HG02970 (cell line): ENCODE measurements around the gene MAP3K20.
A peak's percentile ranks its signal among the peaks of the same experiment; 100 is the strongest.

ENCODE experiments used
- ATAC-seq: cut with Tn5 transposase; IDR thresholded peaks from one replicate; pipeline ENCODE4 v1.9.1; 2021; ENCODE audit warnings: mild to moderate bottlenecking, moderate library complexity, moderate number of reproducible peaks; ENCODE audit not compliant: unreplicated experiment, low FRiP score

The MAP3K20 gene

GRCh38 chr2:173218326-173219056 is 142.8 kb downstream of the MAP3K20 start:
- ATAC-seq, result no peak

DNA sequence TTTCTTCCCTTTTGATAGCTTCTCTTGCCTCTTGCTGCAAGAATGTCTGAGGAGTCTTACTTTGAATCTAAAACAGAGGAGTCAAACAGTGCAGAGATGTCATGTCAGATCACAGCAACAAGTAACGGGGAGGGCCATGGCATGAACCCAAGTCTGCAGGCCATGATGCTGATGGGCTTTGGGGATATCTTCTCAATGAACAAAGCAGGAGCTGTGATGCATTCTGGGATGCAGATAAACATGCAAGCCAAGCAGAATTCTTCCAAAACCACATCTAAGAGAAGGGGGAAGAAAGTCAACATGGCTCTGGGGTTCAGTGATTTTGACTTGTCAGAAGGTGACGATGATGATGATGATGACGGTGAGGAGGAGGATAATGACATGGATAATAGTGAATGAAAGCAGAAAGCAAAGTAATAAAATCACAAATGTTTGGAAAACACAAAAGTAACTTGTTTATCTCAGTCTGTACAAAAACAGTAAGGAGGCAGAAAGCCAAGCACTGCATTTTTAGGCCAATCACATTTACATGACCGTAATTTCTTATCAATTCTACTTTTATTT is 145.6 kb downstream of the MAP3K20 start:
- no peak for ATAC-seq

DNA sequence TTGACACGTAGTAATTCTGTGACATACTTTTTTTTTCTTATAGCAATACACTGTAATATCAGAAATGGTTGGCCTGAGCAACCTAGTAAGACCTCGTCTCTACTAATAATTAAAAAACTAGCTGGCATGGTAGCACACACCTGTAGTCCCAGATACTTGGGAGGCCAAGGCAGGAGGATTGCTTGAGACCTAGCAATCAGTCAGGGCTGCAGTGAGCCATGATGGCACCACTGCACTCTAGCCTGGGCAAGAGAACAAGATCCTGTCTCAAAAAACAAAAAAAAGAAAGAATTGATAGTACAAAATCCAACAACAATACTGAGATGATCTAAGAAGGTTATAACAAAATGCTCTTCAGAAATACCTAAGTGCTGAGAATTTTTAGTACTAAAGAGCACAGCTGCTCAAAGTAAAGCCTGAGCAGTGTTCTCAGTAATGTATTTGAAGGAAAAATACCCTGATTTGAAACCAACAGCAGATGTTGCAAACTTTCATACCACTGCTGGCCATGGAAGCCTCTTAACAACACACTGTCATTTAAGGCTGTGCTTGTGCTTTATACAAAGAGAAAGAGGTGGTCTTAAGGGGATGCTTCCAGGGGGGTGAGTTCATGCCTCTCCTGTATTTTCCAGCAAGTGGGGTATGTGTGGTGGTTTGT is 146.4 kb downstream of the MAP3K20 start:
- ATAC-seq, result no peak

- no peak for ATAC-seq
These were observed 148.2 kb downstream of the MAP3K20 start for GRCh38 chr2:173223871-173224270.

DNA sequence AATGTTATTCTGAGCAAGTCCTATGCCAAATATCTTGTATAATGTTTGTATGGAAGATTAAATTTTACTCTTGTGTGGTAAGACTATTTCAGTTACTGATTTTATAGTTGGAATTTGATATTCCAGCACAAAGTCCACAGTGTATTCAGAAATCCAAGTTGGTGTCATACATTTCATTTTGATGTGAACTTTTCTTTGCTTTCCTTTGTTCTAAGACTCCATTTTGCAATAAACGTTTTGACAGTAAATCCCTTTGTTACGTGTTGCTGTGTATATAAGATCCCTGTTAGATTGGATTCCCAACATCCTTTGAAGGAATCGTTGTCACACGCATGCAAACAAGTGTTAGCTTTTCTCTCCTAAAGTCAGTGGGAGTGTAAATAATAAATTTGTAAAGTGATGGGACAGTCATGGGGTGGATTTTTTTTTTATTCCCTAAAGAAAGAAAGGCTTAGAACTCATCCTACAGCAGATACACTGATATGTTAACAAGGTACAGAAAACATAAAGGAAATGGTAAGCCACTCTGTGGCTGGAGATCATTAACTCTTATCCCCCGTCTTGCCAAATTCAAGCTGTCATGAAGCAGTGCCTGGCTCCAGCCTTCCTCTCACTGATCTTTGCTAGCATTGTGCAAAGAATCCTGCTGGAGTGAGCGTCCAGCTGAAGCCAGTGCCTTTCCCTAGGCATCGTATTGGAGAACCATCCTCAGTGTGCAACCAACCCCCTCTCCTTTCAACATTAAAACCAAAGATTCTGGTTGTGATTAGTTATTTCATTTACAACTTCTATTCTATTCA is 151.5 kb downstream of the MAP3K20 start:
- ATAC-seq, result no peak

GRCh38 chr2:173229086-173229485 is 153.4 kb downstream of the MAP3K20 start:
- no peak for ATAC-seq

GRCh38 chr2:173230181-173230580 is 154.5 kb downstream of the MAP3K20 start:
- ATAC-seq, result no peak

GRCh38 chr2:173231042-173231441 is 155.4 kb downstream of the MAP3K20 start:
- no peak for ATAC-seq

DNA sequence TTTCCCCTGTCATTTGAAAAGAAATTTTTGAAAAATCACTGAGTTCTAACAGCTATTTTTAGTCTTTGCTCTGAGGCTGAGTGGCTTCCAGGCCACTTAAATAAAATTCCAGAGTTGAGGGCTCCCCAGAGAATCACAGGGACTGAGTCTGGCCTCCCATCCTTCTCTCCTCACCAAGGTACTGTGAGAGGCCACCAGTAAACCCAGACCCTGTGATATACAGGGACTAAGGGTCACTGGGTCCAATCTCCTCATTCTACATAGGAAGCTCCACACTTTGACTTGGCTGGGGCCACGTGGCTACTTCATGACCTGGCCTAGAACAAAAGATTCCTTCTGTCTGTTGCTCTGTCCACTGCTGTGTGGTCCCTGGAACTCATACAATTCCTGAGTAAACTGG is 155.8 kb downstream of the MAP3K20 start:
- no peak for ATAC-seq

DNA sequence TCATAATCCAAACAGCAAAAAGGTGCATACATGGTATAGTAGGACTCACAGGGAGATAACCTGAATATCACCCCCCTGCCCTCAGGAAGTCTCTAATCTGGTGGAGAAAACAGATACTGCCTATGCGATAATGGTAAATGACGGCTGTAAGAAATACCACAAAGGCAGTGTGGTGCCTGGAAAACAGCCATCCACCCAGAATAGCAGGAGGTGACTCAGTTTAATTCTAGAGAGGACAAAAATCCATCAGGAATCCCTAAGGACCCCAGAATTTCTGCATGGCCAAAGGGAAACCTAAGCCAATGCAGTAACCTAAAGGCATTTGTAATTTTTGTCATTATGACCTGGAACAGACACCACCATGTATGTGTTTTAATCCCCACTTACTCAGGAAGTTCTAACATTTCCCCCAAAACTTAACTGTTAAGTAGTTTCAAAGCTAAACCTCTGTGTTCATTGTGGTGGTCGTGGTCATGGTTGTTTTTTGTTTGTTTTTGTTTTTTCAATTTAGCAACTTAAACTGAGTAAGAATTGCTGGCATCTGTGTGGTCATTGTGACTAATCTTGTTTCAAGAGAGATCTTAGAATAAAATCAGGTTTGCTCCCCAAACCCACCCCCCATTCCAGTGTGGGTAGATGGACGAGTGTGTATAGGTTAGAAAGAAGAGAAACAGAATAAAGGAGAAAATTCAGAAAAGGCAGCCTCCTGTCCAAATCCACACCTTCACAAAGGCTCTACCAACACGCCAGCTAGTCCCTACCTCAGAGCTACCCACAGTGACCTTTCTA is 157.5 kb downstream of the MAP3K20 start:
- ATAC-seq, result no peak

DNA sequence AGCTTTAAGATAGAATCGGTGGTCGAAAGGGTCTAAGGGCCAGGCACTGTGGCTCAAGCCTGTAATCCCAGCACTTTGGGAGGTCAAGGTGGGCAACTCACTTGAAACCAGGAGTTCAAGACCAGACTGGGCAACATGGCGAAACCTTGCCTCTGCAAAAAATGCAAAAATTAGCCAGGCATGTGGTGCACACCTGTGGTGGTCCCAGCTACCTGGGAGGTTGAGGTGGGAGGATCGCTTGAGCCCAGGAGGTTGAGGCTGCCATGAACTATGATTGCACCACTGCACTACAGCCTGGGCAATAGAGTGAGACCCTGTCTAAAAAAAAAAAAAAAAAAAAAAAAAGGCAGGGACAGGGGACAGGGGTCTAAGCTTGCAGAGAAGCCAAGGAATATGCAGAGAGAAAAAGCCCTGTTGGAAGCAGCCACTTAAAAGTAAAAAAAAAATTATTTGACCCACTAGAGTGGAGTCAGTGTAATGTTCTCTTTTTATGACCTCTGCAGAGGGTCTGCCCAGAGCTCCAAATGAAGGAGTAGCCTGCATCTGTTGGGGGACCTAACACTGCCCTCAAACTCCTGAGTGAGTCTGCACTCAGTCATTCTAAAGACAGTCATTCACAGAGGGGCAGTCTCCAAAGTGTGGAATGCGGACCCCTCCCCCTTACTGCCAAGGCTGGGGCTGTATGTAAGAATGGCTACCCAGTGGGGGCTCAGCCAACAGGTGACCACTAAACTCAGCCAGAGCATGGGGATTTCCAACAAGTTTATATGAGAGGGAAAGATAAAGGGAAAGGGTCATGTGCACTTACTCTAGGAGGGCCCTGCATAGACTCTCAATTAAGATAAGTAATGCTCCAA is 160.5 kb downstream of the MAP3K20 start:
- no peak for ATAC-seq

GRCh38 chr2:173238385-173238784 is 162.7 kb downstream of the MAP3K20 start:
- no peak for ATAC-seq

DNA sequence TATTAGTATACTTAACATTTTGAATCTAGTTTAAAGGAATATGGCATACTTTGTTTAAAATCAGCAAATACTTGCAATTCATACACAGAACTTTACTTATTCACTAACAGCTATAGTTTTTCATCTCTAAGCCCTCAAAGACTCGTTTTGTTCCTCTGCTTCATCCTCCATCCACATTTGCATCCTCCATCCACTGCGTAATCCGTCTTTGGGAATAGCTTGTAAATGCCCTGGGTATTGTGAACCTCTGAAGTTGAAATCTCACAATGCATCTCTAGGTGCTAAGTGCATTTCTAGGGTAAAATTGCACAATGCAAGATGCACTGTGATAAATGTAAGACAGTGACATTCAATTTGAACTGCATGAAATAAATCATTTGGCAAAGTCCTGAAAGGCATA is 163.2 kb downstream of the MAP3K20 start:
- ATAC-seq, result no peak

GRCh38 chr2:173239644-173240043 is 164.0 kb downstream of the MAP3K20 start:
- ATAC-seq, result peak; percentile 93

DNA sequence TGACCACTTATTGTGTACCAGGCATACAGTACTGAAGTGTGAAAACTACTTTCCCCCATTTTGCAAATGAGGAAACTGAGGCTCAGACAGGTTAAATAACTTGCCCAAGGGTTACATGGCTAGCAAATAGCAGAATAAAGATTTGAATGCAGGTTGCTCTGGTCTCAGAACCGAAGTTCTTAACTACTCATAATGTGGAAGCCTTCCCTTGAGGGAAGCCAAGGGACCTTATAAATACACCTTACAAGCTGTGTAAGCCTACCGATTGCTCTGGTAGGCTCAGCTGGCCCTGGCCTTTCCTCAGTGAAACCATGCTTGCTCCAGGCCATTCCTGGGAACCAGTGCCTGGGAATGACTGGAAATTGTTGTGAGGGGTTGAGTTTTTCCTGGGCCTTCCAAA is 164.4 kb downstream of the MAP3K20 start:
- ATAC-seq, result no peak

- ATAC-seq, result no peak
These were observed 166.0 kb downstream of the MAP3K20 start for GRCh38 chr2:173241643-173242042.

GRCh38 chr2:173247156-173247555 is 171.5 kb downstream of the MAP3K20 start:
- no peak for ATAC-seq

DNA sequence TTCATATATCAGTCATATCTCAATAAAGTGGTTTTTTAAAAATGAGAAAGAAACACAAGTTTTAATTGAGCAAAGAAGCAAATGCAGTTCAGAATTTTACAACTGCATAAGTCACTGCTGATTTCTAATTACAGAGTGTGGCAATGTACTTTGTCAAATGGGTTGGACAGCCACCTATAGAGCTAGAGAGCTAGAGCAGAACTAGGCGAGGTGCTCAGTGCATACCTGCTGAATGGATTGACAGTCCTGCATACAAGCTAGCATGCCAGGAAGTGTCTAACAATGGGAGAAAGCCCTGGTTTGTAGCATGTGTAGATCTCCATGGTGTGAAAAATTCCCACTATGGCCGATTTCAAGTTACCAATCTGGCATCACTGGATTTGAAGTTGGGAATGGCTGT is 172.7 kb downstream of the MAP3K20 start:
- no peak for ATAC-seq
